KMS-11 (cell line): Measurements from ENCODE around the gene NCR2.

Experiments used
- H2AFZ ChIP-seq: fragments of 200-600 bp; sonication (generic); 2 replicates; pipeline ENCODE4 v1.6.1; 2016; ENCODE audit warnings: antibody characterized with exemption, mixed run types, low read depth
- H3K27ac ChIP-seq: fragments of 200-600 bp; sonication (generic); 2 replicates; pipeline ENCODE4 v1.6.1; 2016; ENCODE audit warnings: mild to moderate bottlenecking, mixed run types
- H3K27me3 ChIP-seq: fragments of 200-600 bp; sonication (generic); 2 replicates; pipeline ENCODE4 v1.6.1; 2017; ENCODE audit warnings: mild to moderate bottlenecking, low read depth, mixed run types, moderate library complexity; ENCODE audit not compliant: insufficient read depth
- H3K36me3 ChIP-seq: fragments of 200-600 bp; sonication (generic); 2 replicates; pipeline ENCODE4 v1.6.1; 2017; ENCODE audit warnings: mild to moderate bottlenecking, mixed run types; ENCODE audit not compliant: insufficient read depth
- H3K4me1 ChIP-seq: fragments of 200-600 bp; sonication (generic); 2 replicates; pipeline ENCODE4 v1.6.1; 2016; ENCODE audit warnings: mild to moderate bottlenecking, low read depth, mixed run types; ENCODE audit not compliant: poor library complexity, severe bottlenecking
- H3K4me2 ChIP-seq: fragments of 200-600 bp; sonication (generic); 2 replicates; pipeline ENCODE4 v1.7.0; 2016; ENCODE audit warnings: mild to moderate bottlenecking, mixed run types
- H3K4me3 ChIP-seq: fragments of 200-600 bp; sonication (generic); IDR thresholded peaks from 2 replicates; pipeline ENCODE4 v1.6.1; 2017; ENCODE audit warnings: low read depth, low read length, mixed read lengths; ENCODE audit not compliant: insufficient read depth
- H3K79me2 ChIP-seq: fragments of 200-600 bp; sonication (generic); 2 replicates; pipeline ENCODE4 v1.6.1; 2016; ENCODE audit warnings: low read depth, mixed run types; ENCODE audit not compliant: insufficient read depth
- H3K9ac ChIP-seq: fragments of 200-600 bp; sonication (generic); 2 replicates; pipeline ENCODE4 v1.6.1; 2016; ENCODE audit warnings: mild to moderate bottlenecking, mixed run types
- H4K20me1 ChIP-seq: fragments of 200-600 bp; sonication (generic); 2 replicates; pipeline ENCODE4 v1.6.1; 2016; ENCODE audit warnings: mild to moderate bottlenecking, mixed run types; ENCODE audit not compliant: insufficient read depth
- CTCF ChIP-seq: fragments of 200-600 bp; sonication (generic); conservative IDR thresholded peaks from 2 replicates; pipeline ENCODE4 v1.6.1; 2017; ENCODE audit warnings: low read depth, mild to moderate bottlenecking, antibody characterized with exemption, low read length, moderate library complexity, mixed read lengths

Gene NCR2

GRCh38 chr6:41318261-41318653 lies 17.2 kb upstream of the NCR2 start:
- Histone ChIP-seq H3K4me1 (no peaks in the 10 kb centered on the region), H3K27me3 (no peaks in the 10 kb centered on the region), H3K79me2 (no peaks in the 10 kb centered on the region), H3K27ac (no peak overlapping the region), H2AFZ (peak overlapping the region; percentile 80), H3K4me2 (peak overlapping the region; percentile 44; the same call in 1 of the 2 replicates), H3K9ac (peak overlapping the region; percentile 38), H4K20me1 (no peaks in the 10 kb centered on the region), H3K36me3 (no peaks in the 10 kb centered on the region), H3K4me3 (no peak overlapping the region)
- no peak for TF ChIP-seq CTCF

GRCh38 chr6:41318654-41319565 lies 16.5 kb upstream of the NCR2 start:
- H3K79me2 ChIP-seq, result no peaks in the 10 kb centered on the region
- no peak overlapping the region for H3K27ac ChIP-seq
- peak overlapping the region; percentile 80 for H2AFZ ChIP-seq
- H3K4me1 ChIP-seq, result no peaks in the 10 kb centered on the region
- no peaks in the 10 kb centered on the region for H3K36me3 ChIP-seq
- no peak overlapping the region for H3K4me3 ChIP-seq
- no peaks in the 10 kb centered on the region for H3K27me3 ChIP-seq
- peak; percentile 93 for TF ChIP-seq CTCF
- H4K20me1 ChIP-seq, result no peaks in the 10 kb centered on the region
- peak overlapping the region; percentile 38 for H3K9ac ChIP-seq
- peak overlapping the region; percentile 44; the same call in 1 of the 2 replicates for H3K4me2 ChIP-seq

GRCh38 chr6:41321183-41321582 lies 14.2 kb upstream of the NCR2 start:
- Histone ChIP-seq H3K9ac (no peak overlapping the region), H3K4me2 (no peak overlapping the region), H3K4me3 (no peak overlapping the region), H3K36me3 (no peaks in the 10 kb centered on the region), H3K27ac (no peak overlapping the region), H2AFZ (no peak overlapping the region), H3K4me1 (no peaks in the 10 kb centered on the region), H3K27me3 (no peaks in the 10 kb centered on the region), H4K20me1 (no peaks in the 10 kb centered on the region), H3K79me2 (no peaks in the 10 kb centered on the region)
- TF ChIP-seq CTCF, result no peak

- H3K27ac ChIP-seq, result no peak overlapping the region
- H2AFZ ChIP-seq, result no peak overlapping the region
- H3K4me3 ChIP-seq, result no peak overlapping the region
- H3K4me2 ChIP-seq, result no peak overlapping the region
- no peak for TF ChIP-seq CTCF
- no peaks in the 10 kb centered on the region for H3K27me3 ChIP-seq
- H3K9ac ChIP-seq, result no peak overlapping the region
- no peaks in the 10 kb centered on the region for H3K4me1 ChIP-seq
- no peaks in the 10 kb centered on the region for H3K79me2 ChIP-seq
- H3K36me3 ChIP-seq, result no peaks in the 10 kb centered on the region
- H4K20me1 ChIP-seq, result no peaks in the 10 kb centered on the region
Measured at GRCh38 chr6:41325446-41326066, 9.9 kb upstream of the NCR2 start.
